ENCODE data around the gene ELK1. TPM values are rescaled to one million over a fixed set of nuclear protein-coding genes. Genes with fewer than 3 reads are reported as not detected.

Gene ELK1
- total RNA-seq, 4 donors from 2014 or later, result 35.0 to 65.6 (median 58.8) TPM

GRCh38 chrX:47649271-47649670, 1.1 kb downstream of the ELK1 start:
- intact Hi-C loops (cut with DNase I; ENCODE audit: low total_unique reads) (no loop called here), in situ Hi-C loops (cut with MboI; ENCODE audit: low sequenced_read_pairs in 4 of 4) (loop anchor here in 1 of 4 donors (25.0 kb wide), 1 partner anchor 112 kb away; no protein-coding TSS in a partner anchor)
- TF ChIP-seq CTCF (IDR thresholded peaks at IDR 0.05 in 4 of 5, conservative IDR thresholded peaks at IDR 0.05 in 1 of 5) (no peak), POLR2A (IDR thresholded peaks at IDR 0.05) (no peak)
- ATAC-seq, result no peak
- no peaks in the 10 kb centered on the region for H3K9me3 ChIP-seq
- peaks cover 5 to 8% of the 10 kb centered on the region in 2 donors for H3K4me1 ChIP-seq
- H3K27me3 ChIP-seq, result no peaks in the 10 kb centered on the region
- peak overlapping the region; percentile 85 to 94 (median 92) for H3K27ac ChIP-seq
- H3K4me3 ChIP-seq, result peak overlapping the region; percentile 66 to 79 (median 70)
- DNase-seq, result no peak
- H3K36me3 ChIP-seq, result peaks cover 0 to 11% of the 10 kb centered on the region in 2 donors

GRCh38 chrX:47648376-47648775, 2.0 kb downstream of the ELK1 start:
- Histone ChIP-seq H3K9me3 (no peaks in the 10 kb centered on the region), H3K27me3 (no peaks in the 10 kb centered on the region), H3K27ac (no peak overlapping the region), H3K4me3 (no peak overlapping the region), H3K36me3 (peaks cover 0 to 3% of the 10 kb centered on the region in 2 donors), H3K4me1 (peaks cover 5 to 8% of the 10 kb centered on the region in 2 donors)
- intact Hi-C loops (cut with DNase I; ENCODE audit: low total_unique reads) (no loop called here), in situ Hi-C loops (cut with MboI; ENCODE audit: low sequenced_read_pairs in 4 of 4) (loop anchor here in 1 of 4 donors (25.0 kb wide), 1 partner anchor 111 kb away; no protein-coding TSS in a partner anchor)
- TF ChIP-seq CTCF (IDR thresholded peaks at IDR 0.05 in 4 of 5, conservative IDR thresholded peaks at IDR 0.05 in 1 of 5) (no peak), POLR2A (IDR thresholded peaks at IDR 0.05) (no peak)
- no peak for ATAC-seq
- DNase-seq, result no peak

GRCh38 chrX:47646636-47647035, 3.7 kb downstream of the ELK1 start:
- Histone ChIP-seq H3K4me1 (peaks cover 5 to 8% of the 10 kb centered on the region in 2 donors), H3K27me3 (no peaks in the 10 kb centered on the region), H3K36me3 (no peaks in the 10 kb centered on the region), H3K27ac (no peak overlapping the region), H3K9me3 (no peaks in the 10 kb centered on the region), H3K4me3 (no peak overlapping the region)
- TF ChIP-seq CTCF (IDR thresholded peaks at IDR 0.05 in 4 of 5, conservative IDR thresholded peaks at IDR 0.05 in 1 of 5), result no peak
- no peak for TF ChIP-seq POLR2A (IDR thresholded peaks at IDR 0.05)
- ATAC-seq (no peak), DNase-seq (no peak)
- intact Hi-C loops (cut with DNase I; ENCODE audit: low total_unique reads), result no loop called here
- in situ Hi-C loops (cut with MboI; ENCODE audit: low sequenced_read_pairs in 4 of 4), result loop anchor here in 1 of 4 donors (25.0 kb wide), 1 partner anchor 109 kb away; no protein-coding TSS in a partner anchor

- no peak overlapping the region for H3K27ac ChIP-seq
- TF ChIP-seq POLR2A (IDR thresholded peaks at IDR 0.05), result no peak
- no peak for TF ChIP-seq CTCF (IDR thresholded peaks at IDR 0.05 in 4 of 5, conservative IDR thresholded peaks at IDR 0.05 in 1 of 5)
- H3K4me3 ChIP-seq, result no peak overlapping the region
- H3K27me3 ChIP-seq, result no peaks in the 10 kb centered on the region
- ATAC-seq, result no peak
- in situ Hi-C loops (cut with MboI; ENCODE audit: low sequenced_read_pairs in 4 of 4), result loop anchor here in 1 of 4 donors (25.0 kb wide), 1 partner anchor 108 kb away; no protein-coding TSS in a partner anchor
- no peak for DNase-seq
- H3K36me3 ChIP-seq, result peaks cover 0 to 3% of the 10 kb centered on the region in 2 donors
- peaks cover 5 to 8% of the 10 kb centered on the region in 2 donors for H3K4me1 ChIP-seq
- H3K9me3 ChIP-seq, result no peaks in the 10 kb centered on the region
- intact Hi-C loops (cut with DNase I; ENCODE audit: low total_unique reads), result no loop called here
Observed at GRCh38 chrX:47645530-47645929, 4.8 kb downstream of the ELK1 start.

Data from gastrocnemius medialis (tissue), 4 donors.